ENCODE results near the gene LAMA2.

Gene LAMA2

GRCh38 chr6:129501740-129502660, 619.1 kb downstream of the LAMA2 start:
- DNase-seq = no peak

- no peak for DNase-seq
Measured at GRCh38 chr6:129504456-129504855, 621.5 kb downstream of the LAMA2 start.

GRCh38 chr6:129507059-129507807, 624.3 kb downstream of the LAMA2 start:
- DNase-seq = no peak

GRCh38 chr6:129507846-129508245, 624.9 kb downstream of the LAMA2 start:
- DNase-seq = no peak

- no peak for DNase-seq
Measured at GRCh38 chr6:129508477-129509145, 625.7 kb downstream of the LAMA2 start.

GRCh38 chr6:129510950-129511349, 628.0 kb downstream of the LAMA2 start:
- no peak for DNase-seq

GRCh38 chr6:129513471-129513870, 630.5 kb downstream of the LAMA2 start:
- DNase-seq = no peak

GRCh38 chr6:129515004-129515403, 632.1 kb downstream of the LAMA2 start:
- DNase-seq = no peak

GRCh38 chr6:129516005-129516404, 633.1 kb downstream of the LAMA2 start:
- DNase-seq = no peak

- no peak for DNase-seq
Measured at GRCh38 chr6:129516787-129517186, 633.8 kb downstream of the LAMA2 start.

- no peak for DNase-seq
Measured at GRCh38 chr6:129517288-129517687, 634.4 kb downstream of the LAMA2 start.

- no peak for DNase-seq
Measured at GRCh38 chr6:129519750-129520149, 636.8 kb downstream of the LAMA2 start.

- no peak for DNase-seq
Measured at GRCh38 chr6:129521946-129522345, 639.0 kb downstream of the LAMA2 start.

GRCh38 chr6:129523816-129524215, 640.9 kb downstream of the LAMA2 start:
- no peak for DNase-seq

GRCh38 chr6:129525055-129525454, 642.1 kb downstream of the LAMA2 start:
- no peak for DNase-seq

- no peak for DNase-seq
Measured at GRCh38 chr6:129534926-129535325, 652.0 kb downstream of the LAMA2 start.

GRCh38 chr6:129536271-129536670, 653.3 kb downstream of the LAMA2 start:
- no peak for DNase-seq

GRCh38 chr6:129539032-129539431, 656.1 kb downstream of the LAMA2 start:
- no peak for DNase-seq

- no peak for DNase-seq
Measured at GRCh38 chr6:129542705-129543104, 659.8 kb downstream of the LAMA2 start.

GRCh38 chr6:129543981-129544380, 661.0 kb downstream of the LAMA2 start:
- no peak for DNase-seq

GRCh38 chr6:129544892-129545612, 662.1 kb downstream of the LAMA2 start:
- DNase-seq = no peak

GRCh38 chr6:129546702-129547101, 663.8 kb downstream of the LAMA2 start:
- no peak for DNase-seq

GRCh38 chr6:129551486-129551885, 668.5 kb downstream of the LAMA2 start:
- no peak for DNase-seq

All from CD4-positive, alpha-beta T cell treated with Interleukin-10 for 1 hour (primary cell).